Measurements from ENCODE around the gene CHIA. TPM values are rescaled to one million over a fixed set of nuclear protein-coding genes. Genes with fewer than 3 reads are reported as not detected.

Gene CHIA
- total RNA-seq, 6 donors from 2014 or later = 1.1 to 207 (median 18.9) TPM; not detected in 1

- Histone ChIP-seq H3K9me3 (no peaks in the 10 kb centered on the region), H3K4me3 (no peak overlapping the region), H3K27me3 (no peaks in the 10 kb centered on the region), H3K4me1 (no peaks in the 10 kb centered on the region), H3K27ac (no peak overlapping the region), H3K36me3 (no peaks in the 10 kb centered on the region)
- DNase-seq = no peak
- 88 to 94% methylated on average over 6 to 9 of the region's 9 CpGs for WGBS, 2 donors
- ATAC-seq (ENCODE audit: low FRiP score in 2 of 2) = no peak
- TF ChIP-seq POLR2AphosphoS5 (IDR thresholded peaks at IDR 0.05) = no peak
- no peak for TF ChIP-seq POLR2A (IDR thresholded peaks at IDR 0.05)
- no peak for TF ChIP-seq EP300 (IDR thresholded peaks at IDR 0.05)
These were observed 71.1 kb downstream of the CHIA start for GRCh38 chr1:111361761-111362160.

DNA sequence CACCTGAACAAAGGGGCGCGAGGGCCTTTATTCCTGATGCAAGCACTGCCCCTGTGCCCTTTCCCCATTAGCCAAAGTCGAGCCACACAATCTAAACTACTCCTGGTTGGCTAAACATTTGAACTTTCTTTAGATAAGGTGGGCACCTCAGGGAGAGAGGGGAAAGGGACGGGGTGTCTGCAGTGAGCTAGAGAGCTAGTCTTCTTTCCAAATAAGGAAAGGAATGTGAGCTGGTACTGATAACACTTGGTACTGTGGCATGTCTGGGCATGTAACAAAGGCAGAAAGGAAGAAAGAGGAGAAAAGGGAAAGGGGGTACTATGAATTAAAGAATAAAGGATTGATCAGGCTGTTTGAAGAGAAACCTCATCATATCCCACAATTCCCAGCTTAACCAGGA, 74.0 kb downstream of the CHIA start:
- no peaks in the 10 kb centered on the region for H3K27me3 ChIP-seq
- ATAC-seq (ENCODE audit: low FRiP score in 2 of 2) (no peak), DNase-seq (no peak)
- no peaks in the 10 kb centered on the region for H3K9me3 ChIP-seq
- 42 to 48% methylated on average over 4 of the region's 4 CpGs for WGBS, 2 donors
- H3K27ac ChIP-seq = no peak overlapping the region
- TF ChIP-seq, protein P1, sequence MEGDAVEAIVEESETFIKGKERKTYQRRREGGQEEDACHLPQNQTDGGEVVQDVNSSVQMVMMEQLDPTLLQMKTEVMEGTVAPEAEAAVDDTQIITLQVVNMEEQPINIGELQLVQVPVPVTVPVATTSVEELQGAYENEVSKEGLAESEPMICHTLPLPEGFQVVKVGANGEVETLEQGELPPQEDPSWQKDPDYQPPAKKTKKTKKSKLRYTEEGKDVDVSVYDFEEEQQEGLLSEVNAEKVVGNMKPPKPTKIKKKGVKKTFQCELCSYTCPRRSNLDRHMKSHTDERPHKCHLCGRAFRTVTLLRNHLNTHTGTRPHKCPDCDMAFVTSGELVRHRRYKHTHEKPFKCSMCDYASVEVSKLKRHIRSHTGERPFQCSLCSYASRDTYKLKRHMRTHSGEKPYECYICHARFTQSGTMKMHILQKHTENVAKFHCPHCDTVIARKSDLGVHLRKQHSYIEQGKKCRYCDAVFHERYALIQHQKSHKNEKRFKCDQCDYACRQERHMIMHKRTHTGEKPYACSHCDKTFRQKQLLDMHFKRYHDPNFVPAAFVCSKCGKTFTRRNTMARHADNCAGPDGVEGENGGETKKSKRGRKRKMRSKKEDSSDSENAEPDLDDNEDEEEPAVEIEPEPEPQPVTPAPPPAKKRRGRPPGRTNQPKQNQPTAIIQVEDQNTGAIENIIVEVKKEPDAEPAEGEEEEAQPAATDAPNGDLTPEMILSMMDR (IDR thresholded peaks at IDR 0.05) = no peak
- no peak for TF ChIP-seq POLR2AphosphoS5 (IDR thresholded peaks at IDR 0.05)
- no peak for TF ChIP-seq POLR2A (IDR thresholded peaks at IDR 0.05)
- TF ChIP-seq EP300 (IDR thresholded peaks at IDR 0.05) = no peak
- H3K36me3 ChIP-seq = no peaks in the 10 kb centered on the region
- H3K4me1 ChIP-seq = no peaks in the 10 kb centered on the region
- no peak overlapping the region for H3K4me3 ChIP-seq

- 68 to 79% methylated on average over 1 of the region's 1 CpG for WGBS, 2 donors
- TF ChIP-seq POLR2A (IDR thresholded peaks at IDR 0.05) (no peak), POLR2AphosphoS5 (IDR thresholded peaks at IDR 0.05) (no peak), EP300 (IDR thresholded peaks at IDR 0.05) (no peak)
- TF ChIP-seq, protein P1 (IDR thresholded peaks at IDR 0.05) = no peak
- no peak for DNase-seq
- H3K36me3 ChIP-seq = no peaks in the 10 kb centered on the region
- no peaks in the 10 kb centered on the region for H3K4me1 ChIP-seq
- no peak overlapping the region for H3K4me3 ChIP-seq
- no peak overlapping the region for H3K27ac ChIP-seq
- H3K27me3 ChIP-seq = no peaks in the 10 kb centered on the region
- H3K9me3 ChIP-seq = no peaks in the 10 kb centered on the region
- ATAC-seq (ENCODE audit: low FRiP score in 2 of 2) = no peak
These were observed 75.6 kb downstream of the CHIA start for GRCh38 chr1:111366256-111366655.

- ATAC-seq (ENCODE audit: low FRiP score in 2 of 2) (peak in 1 of 2 donors; percentile 32), DNase-seq (no peak)
- Histone ChIP-seq H3K27me3 (no peaks in the 10 kb centered on the region), H3K27ac (no peak overlapping the region), H3K4me1 (no peaks in the 10 kb centered on the region), H3K9me3 (no peaks in the 10 kb centered on the region), H3K36me3 (no peaks in the 10 kb centered on the region), H3K4me3 (no peak overlapping the region)
- WGBS, 2 donors = 81 to 82% methylated on average over 2 of the region's 2 CpGs
- TF ChIP-seq, protein P1 (IDR thresholded peaks at IDR 0.05) = no peak
- TF ChIP-seq EP300 (IDR thresholded peaks at IDR 0.05) (no peak), POLR2A (IDR thresholded peaks at IDR 0.05) (no peak), POLR2AphosphoS5 (IDR thresholded peaks at IDR 0.05) (no peak)
These were observed 78.5 kb downstream of the CHIA start for GRCh38 chr1:111369177-111369576.

DNA sequence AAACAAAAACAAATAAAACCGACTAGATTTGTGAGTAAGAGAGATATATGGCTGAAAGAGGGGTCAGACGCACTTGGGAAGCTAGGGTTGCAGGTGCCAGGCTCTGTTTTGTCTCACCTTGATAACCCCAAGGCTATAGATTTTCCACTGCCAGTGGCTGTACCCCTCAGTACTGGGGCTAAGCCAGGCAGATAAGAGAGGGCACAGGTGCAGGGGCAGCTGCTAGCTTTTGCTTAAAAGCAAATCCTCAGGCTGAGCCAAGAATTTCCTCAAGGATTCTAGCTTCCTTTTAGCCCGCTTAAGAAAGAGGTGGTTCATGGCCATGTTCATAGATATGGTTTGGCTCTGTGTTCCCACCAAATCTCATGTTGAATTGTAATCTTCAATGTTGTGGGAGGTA, 79.0 kb downstream of the CHIA start:
- Histone ChIP-seq H3K27me3 (no peaks in the 10 kb centered on the region), H3K36me3 (no peaks in the 10 kb centered on the region), H3K4me3 (no peak overlapping the region), H3K4me1 (no peaks in the 10 kb centered on the region), H3K27ac (no peak overlapping the region), H3K9me3 (no peaks in the 10 kb centered on the region)
- ATAC-seq (ENCODE audit: low FRiP score in 2 of 2) (no peak), DNase-seq (no peak)
- TF ChIP-seq EP300 (IDR thresholded peaks at IDR 0.05) = no peak
- TF ChIP-seq POLR2AphosphoS5 (IDR thresholded peaks at IDR 0.05) = no peak
- TF ChIP-seq POLR2A (IDR thresholded peaks at IDR 0.05) = no peak
- TF ChIP-seq, protein P1 (IDR thresholded peaks at IDR 0.05) = no peak
- WGBS, 2 donors = 59 to 62% methylated on average over 3 of the region's 3 CpGs

Small RNAs within 50 kb of the gene (small RNA-seq; reads per million reads assigned to genes)
- 0 reads per million in 4 donors for gene AL356387.2

Other genes with a start within 250 kb of the CHIA start
- gene DRAM2, start 150.8 kb upstream of the CHIA start, total RNA-seq = 10 to 100 TPM; 16.1 to 56.9 (median 40.3) TPM
- 10 to 100 TPM; 27.2 to 71.7 (median 35.3) TPM for gene CEPT1, start 150.6 kb upstream of the CHIA start, total RNA-seq
- gene DENND2D, start 90.2 kb upstream of the CHIA start, total RNA-seq = 100 to 1,000 TPM in 1 of 6 donors, 10 to 100 TPM in 5; 44.4 to 154 (median 64.8) TPM
- 100 to 1,000 TPM in 1 of 6 donors, 10 to 100 TPM in 4, 1 to 10 TPM in 1; 2.1 to 115 (median 21.3) TPM for gene CHI3L2, start 63.1 kb upstream of the CHIA start, total RNA-seq
- 1 to 10 TPM; 1.2 to 4.2 (median 2.5) TPM for gene OVGP1, start 136.9 kb downstream of the CHIA start, total RNA-seq
- gene WDR77, start 158.4 kb downstream of the CHIA start, total RNA-seq = 10 to 100 TPM; 11.3 to 32.2 (median 22.1) TPM
- gene ATP5PB, start 158.6 kb downstream of the CHIA start, total RNA-seq = 100 to 1,000 TPM in 4 of 6 donors, 10 to 100 TPM in 2; 38.8 to 149 (median 132) TPM
- 100 to 1,000 TPM in 1 of 6 donors, 10 to 100 TPM in 5; 31.4 to 114 (median 52.6) TPM for gene C1orf162, start 183.1 kb downstream of the CHIA start, total RNA-seq
- gene ADORA3, start 212.8 kb downstream of the CHIA start, total RNA-seq = 10 to 100 TPM in 1 of 6 donors, 1 to 10 TPM in 5; 2.1 to 10.0 (median 7.3) TPM
- gene TMIGD3, start 212.8 kb downstream of the CHIA start, total RNA-seq = 10 to 100 TPM in 1 of 6 donors, 1 to 10 TPM in 5; 2.0 to 36.7 (median 4.6) TPM